SK-N-MC (cell line): ENCODE results near the gene ARIH1.

ENCODE experiments used
- EZH2 ChIP-seq: fragments of 200-600 bp; sonication (generic); IDR thresholded peaks from one replicate; pipeline ENCODE4 v1.6.1; 2017; ENCODE audit warnings: antibody characterized with exemption
- FOXP2 ChIP-seq: optimal IDR thresholded peaks from 2 replicates; pipeline ENCODE3; 2011; ENCODE audit warnings: mild to moderate bottlenecking, moderate library complexity; ENCODE audit not compliant: insufficient read depth; ENCODE audit errors: extremely low read length, control extremely low read depth
- POLR2AphosphoS5 ChIP-seq: IDR thresholded peaks from 2 replicates; pipeline ENCODE4 v1.6.1; 2012; ENCODE audit warnings: mild to moderate bottlenecking, low read depth, low read length, borderline replicate concordance

GRCh38 chr15:72535911-72536310, 61.8 kb downstream of the ARIH1 start:
- TF ChIP-seq EZH2, result no peak
- TF ChIP-seq POLR2AphosphoS5, result no peak
- TF ChIP-seq FOXP2, result no peak
